ENCODE data around the gene PEX10. TPM values are rescaled to one million over a fixed set of nuclear protein-coding genes. Genes with fewer than 3 reads are reported as not detected.

Gene PEX10
- total and polyA plus RNA-seq, 2 experiments from 2014 or later, result 24.7 to 25.5 TPM

- Histone ChIP-seq H3K9me2 (replicated peaks; ENCODE audit: insufficient read depth) (no peaks in the 10 kb centered on the region), H3K4me2 (no peak overlapping the region), H3K79me2 (no peaks in the 10 kb centered on the region), H3K27me3 (peaks cover 27% of the 10 kb centered on the region), H4K20me1 (ENCODE audit: insufficient read depth, poor library complexity, severe bottlenecking) (no peaks in the 10 kb centered on the region), H2AFZ (no peak overlapping the region), H3K9me3 (ENCODE audit: low read depth) (no peaks in the 10 kb centered on the region), H3K27ac (no peak overlapping the region), H3K4me3 (no peak overlapping the region), H3K36me3 (replicated peaks; ENCODE audit: insufficient read depth, low read depth) (no peaks in the 10 kb centered on the region), H3K4me1 (ENCODE audit: insufficient read depth) (no peaks in the 10 kb centered on the region)
- WGBS (ENCODE audit: low lambda C conversion rate, missing lambda C conversion rate), result 89% methylated on average over 15 of the region's 15 CpGs
- TF ChIP-seq EZH2 (IDR thresholded peaks at IDR 0.05; ENCODE audit: borderline replicate concordance), result no peak
- no peak for TF ChIP-seq CTCF (IDR thresholded peaks at IDR 0.05; ENCODE audit: poor library complexity)
- no peak for TF ChIP-seq EZH2phosphoT487 (IDR thresholded peaks at IDR 0.05; ENCODE audit: low read depth, severe bottlenecking, unreplicated experiment)
- DNase-seq (ENCODE audit: low spot score), result no peak
Observed at GRCh38 chr1:2439369-2439768, 27.0 kb upstream of the PEX10 start.

- peaks cover 21% of the 10 kb centered on the region for H3K27me3 ChIP-seq
- H3K4me3 ChIP-seq, result no peak overlapping the region
- no peaks in the 10 kb centered on the region for H3K4me1 ChIP-seq (ENCODE audit: insufficient read depth)
- H4K20me1 ChIP-seq (ENCODE audit: insufficient read depth, poor library complexity, severe bottlenecking), result no peaks in the 10 kb centered on the region
- no peak overlapping the region for H2AFZ ChIP-seq
- TF ChIP-seq EZH2phosphoT487 (IDR thresholded peaks at IDR 0.05; ENCODE audit: low read depth, severe bottlenecking, unreplicated experiment) (no peak), EZH2 (IDR thresholded peaks at IDR 0.05; ENCODE audit: borderline replicate concordance) (no peak), CTCF (IDR thresholded peaks at IDR 0.05; ENCODE audit: poor library complexity) (no peak)
- no peaks in the 10 kb centered on the region for H3K79me2 ChIP-seq
- no peaks in the 10 kb centered on the region for H3K36me3 ChIP-seq (replicated peaks; ENCODE audit: insufficient read depth, low read depth)
- WGBS (ENCODE audit: low lambda C conversion rate, missing lambda C conversion rate), result 89% methylated on average over 14 of the region's 14 CpGs
- no peaks in the 10 kb centered on the region for H3K9me3 ChIP-seq (ENCODE audit: low read depth)
- H3K9me2 ChIP-seq (replicated peaks; ENCODE audit: insufficient read depth), result no peaks in the 10 kb centered on the region
- no peak overlapping the region for H3K27ac ChIP-seq
- no peak overlapping the region for H3K4me2 ChIP-seq
- DNase-seq (ENCODE audit: low spot score), result no peak
Observed at GRCh38 chr1:2438641-2439040, 26.3 kb upstream of the PEX10 start.

- Histone ChIP-seq H3K4me3 (no peak overlapping the region), H3K9me2 (replicated peaks; ENCODE audit: insufficient read depth) (no peaks in the 10 kb centered on the region), H3K36me3 (replicated peaks; ENCODE audit: insufficient read depth, low read depth) (no peaks in the 10 kb centered on the region), H3K27ac (no peak overlapping the region), H3K27me3 (peaks cover 21% of the 10 kb centered on the region), H2AFZ (no peak overlapping the region), H4K20me1 (ENCODE audit: insufficient read depth, poor library complexity, severe bottlenecking) (no peaks in the 10 kb centered on the region), H3K79me2 (no peaks in the 10 kb centered on the region), H3K4me2 (no peak overlapping the region), H3K9me3 (ENCODE audit: low read depth) (no peaks in the 10 kb centered on the region), H3K4me1 (ENCODE audit: insufficient read depth) (no peaks in the 10 kb centered on the region)
- DNase-seq (ENCODE audit: low spot score), result no peak
- WGBS (ENCODE audit: low lambda C conversion rate, missing lambda C conversion rate), result 87% methylated on average over 13 of the region's 15 CpGs
- TF ChIP-seq EZH2 (IDR thresholded peaks at IDR 0.05; ENCODE audit: borderline replicate concordance) (no peak), CTCF (IDR thresholded peaks at IDR 0.05; ENCODE audit: poor library complexity) (no peak), EZH2phosphoT487 (IDR thresholded peaks at IDR 0.05; ENCODE audit: low read depth, severe bottlenecking, unreplicated experiment) (no peak)
Observed at GRCh38 chr1:2438038-2438437, 25.7 kb upstream of the PEX10 start.

GRCh38 chr1:2437617-2438016, 25.3 kb upstream of the PEX10 start:
- H3K79me2 ChIP-seq, result no peaks in the 10 kb centered on the region
- H3K27me3 ChIP-seq, result peaks cover 17% of the 10 kb centered on the region
- no peaks in the 10 kb centered on the region for H3K9me2 ChIP-seq (replicated peaks; ENCODE audit: insufficient read depth)
- H3K4me2 ChIP-seq, result no peak overlapping the region
- WGBS (ENCODE audit: low lambda C conversion rate, missing lambda C conversion rate), result 89% methylated on average over 15 of the region's 15 CpGs
- H3K9me3 ChIP-seq (ENCODE audit: low read depth), result no peaks in the 10 kb centered on the region
- no peak overlapping the region for H3K4me3 ChIP-seq
- H3K36me3 ChIP-seq (replicated peaks; ENCODE audit: insufficient read depth, low read depth), result no peaks in the 10 kb centered on the region
- no peak for DNase-seq (ENCODE audit: low spot score)
- H4K20me1 ChIP-seq (ENCODE audit: insufficient read depth, poor library complexity, severe bottlenecking), result no peaks in the 10 kb centered on the region
- no peak overlapping the region for H3K27ac ChIP-seq
- TF ChIP-seq CTCF (IDR thresholded peaks at IDR 0.05; ENCODE audit: poor library complexity), result no peak
- no peak for TF ChIP-seq EZH2 (IDR thresholded peaks at IDR 0.05; ENCODE audit: borderline replicate concordance)
- no peak for TF ChIP-seq EZH2phosphoT487 (IDR thresholded peaks at IDR 0.05; ENCODE audit: low read depth, severe bottlenecking, unreplicated experiment)
- H2AFZ ChIP-seq, result no peak overlapping the region
- H3K4me1 ChIP-seq (ENCODE audit: insufficient read depth), result no peaks in the 10 kb centered on the region

Measured in hepatocyte (in vitro differentiated cells).